Upper lobe of left lung (tissue), 4 donors: ENCODE results near the gene ADAMTS16.

Experiments used
- CTCF ChIP-seq, 6 experiments: fragments of 450-650 bp in 4 of 6; fragments of 200-600 bp in 2 of 6; sonication (generic) in 2 of 6; IDR thresholded peaks; one replicate each; pipeline ENCODE4 v1.5.1; 2016 to 2019; ENCODE audit warnings: antibody characterized with exemption in 6 of 6
- EP300 ChIP-seq, 4 donors: sonication (generic); formaldehyde crosslinking; IDR thresholded peaks; one replicate each; pipeline ENCODE4 v1.5.1; 2017; ENCODE audit warnings: antibody characterized with exemption in 4 of 4, control low read depth in 2 of 4
- POLR2A ChIP-seq, 4 donors: fragments of 450-650 bp; IDR thresholded peaks; one replicate each; pipeline ENCODE4 v1.5.1; 2016 to 2017; ENCODE audit warnings: antibody characterized with exemption in 4 of 4, mild to moderate bottlenecking in 2 of 4
- POLR2AphosphoS5 ChIP-seq, 2 donors: sonication (generic); formaldehyde crosslinking; IDR thresholded peaks; one replicate each; pipeline ENCODE4 v1.5.1; 2017; ENCODE audit warnings: antibody characterized with exemption in 2 of 2

DNA sequence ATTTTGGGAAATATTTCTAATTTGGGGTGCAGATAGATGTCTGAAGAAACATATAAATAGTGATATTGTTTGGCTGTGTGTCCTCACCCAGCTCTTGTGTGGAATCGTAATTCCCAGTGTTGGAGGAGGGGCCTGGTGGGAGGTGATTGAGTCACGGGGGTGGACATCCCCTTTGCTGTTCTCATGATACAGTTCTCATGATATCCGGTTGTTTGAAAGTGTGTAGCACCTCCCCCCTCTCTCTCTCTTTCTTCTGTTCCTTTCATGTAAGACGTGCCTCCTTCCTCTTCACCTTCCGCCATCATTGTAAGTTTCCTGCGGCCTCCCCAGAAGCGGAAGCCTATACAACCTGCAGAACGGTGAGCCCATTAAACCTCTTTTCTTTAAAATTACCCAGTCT is 11.4 kb upstream of the ADAMTS16 start:
- no peak for TF ChIP-seq CTCF (IDR thresholded peaks at IDR 0.05)
- TF ChIP-seq POLR2AphosphoS5 (IDR thresholded peaks at IDR 0.05): no peak
- TF ChIP-seq POLR2A (IDR thresholded peaks at IDR 0.05): no peak
- no peak for TF ChIP-seq EP300 (IDR thresholded peaks at IDR 0.05)
